Measurements from ENCODE around the gene HINT3.
"Not testable (repeated sequence)": the region's sequence is repeated elsewhere in the genome, so short reads cannot be mapped to it uniquely, and the experiment has no call there.

HINT3 gene

GRCh38 chr6:126010040-126010439, 53.5 kb downstream of the HINT3 start:
- no peak for DNase-seq

- no peak for DNase-seq
Measured at GRCh38 chr6:126015863-126016262, 59.3 kb downstream of the HINT3 start.

- DNase-seq = no peak
Measured at GRCh38 chr6:126016591-126016990, 60.0 kb downstream of the HINT3 start.

GRCh38 chr6:126017668-126018067, 61.1 kb downstream of the HINT3 start:
- no peak for DNase-seq

- DNase-seq = no peak
Measured at GRCh38 chr6:126020305-126021050, 63.9 kb downstream of the HINT3 start.

GRCh38 chr6:126023474-126023873, 66.9 kb downstream of the HINT3 start:
- DNase-seq = not testable (repeated sequence)

GRCh38 chr6:126026001-126026400, 69.4 kb downstream of the HINT3 start:
- DNase-seq = no peak

- no peak for DNase-seq
Measured at GRCh38 chr6:126027601-126028000, 71.0 kb downstream of the HINT3 start.
